ENCODE results near the gene OSBPL1A. TPM values are rescaled to one million over a fixed set of nuclear protein-coding genes. Genes with fewer than 3 reads are reported as not detected.

Gene OSBPL1A
- total RNA-seq, 4 donors from 2014 or later: 81.4 to 109 (median 99.3) TPM

DNA sequence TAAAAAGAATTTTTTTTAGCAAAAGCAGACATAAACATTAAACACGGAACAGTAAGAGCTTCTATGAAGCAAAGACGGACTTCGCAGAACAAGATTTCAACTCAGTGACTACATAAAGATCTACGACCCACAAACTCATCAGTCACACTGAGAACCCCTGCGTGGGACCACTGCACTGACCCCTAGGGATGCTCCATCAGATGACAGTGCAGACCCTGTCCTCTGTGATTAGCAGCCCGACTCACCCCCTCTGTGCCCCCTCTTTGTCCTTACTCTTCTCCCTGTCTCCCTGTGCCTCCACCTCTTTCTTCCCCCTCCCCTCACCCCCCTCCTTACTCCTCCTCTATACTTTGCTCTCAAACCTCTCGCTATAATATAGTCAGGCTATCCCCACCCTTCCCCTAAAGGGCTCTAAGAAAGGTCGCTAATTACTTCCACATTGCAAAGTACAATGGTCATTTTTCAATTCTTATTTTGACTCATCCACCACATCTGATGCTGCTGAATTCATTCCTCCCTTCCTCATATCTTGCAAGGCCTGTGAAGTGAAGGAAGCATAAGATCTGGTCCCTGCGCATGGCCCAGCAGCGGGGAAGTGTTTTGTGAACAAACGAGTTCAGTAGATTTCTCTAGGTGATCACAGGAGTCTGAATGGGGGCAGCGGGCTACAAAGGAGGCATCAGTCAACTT lies 169.5 kb downstream of the OSBPL1A start:
- Histone ChIP-seq H3K36me3 (peaks cover 0 to 10% (median 0%) of the 10 kb centered on the region in 3 donors), H3K4me3 (no peak overlapping the region), H3K27me3 (no peaks in the 10 kb centered on the region), H3K4me1 (peaks cover 0 to 30% (median 0%) of the 10 kb centered on the region in 4 donors), H3K9me3 (no peaks in the 10 kb centered on the region), H3K27ac (no peak overlapping the region)
- WGBS, 2 donors: 68 to 80% methylated on average over 12 of the region's 12 CpGs
- TF ChIP-seq EP300 (IDR thresholded peaks at IDR 0.05): no peak
- TF ChIP-seq POLR2A (IDR thresholded peaks at IDR 0.05): no peak
- TF ChIP-seq, protein P1, sequence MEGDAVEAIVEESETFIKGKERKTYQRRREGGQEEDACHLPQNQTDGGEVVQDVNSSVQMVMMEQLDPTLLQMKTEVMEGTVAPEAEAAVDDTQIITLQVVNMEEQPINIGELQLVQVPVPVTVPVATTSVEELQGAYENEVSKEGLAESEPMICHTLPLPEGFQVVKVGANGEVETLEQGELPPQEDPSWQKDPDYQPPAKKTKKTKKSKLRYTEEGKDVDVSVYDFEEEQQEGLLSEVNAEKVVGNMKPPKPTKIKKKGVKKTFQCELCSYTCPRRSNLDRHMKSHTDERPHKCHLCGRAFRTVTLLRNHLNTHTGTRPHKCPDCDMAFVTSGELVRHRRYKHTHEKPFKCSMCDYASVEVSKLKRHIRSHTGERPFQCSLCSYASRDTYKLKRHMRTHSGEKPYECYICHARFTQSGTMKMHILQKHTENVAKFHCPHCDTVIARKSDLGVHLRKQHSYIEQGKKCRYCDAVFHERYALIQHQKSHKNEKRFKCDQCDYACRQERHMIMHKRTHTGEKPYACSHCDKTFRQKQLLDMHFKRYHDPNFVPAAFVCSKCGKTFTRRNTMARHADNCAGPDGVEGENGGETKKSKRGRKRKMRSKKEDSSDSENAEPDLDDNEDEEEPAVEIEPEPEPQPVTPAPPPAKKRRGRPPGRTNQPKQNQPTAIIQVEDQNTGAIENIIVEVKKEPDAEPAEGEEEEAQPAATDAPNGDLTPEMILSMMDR (IDR thresholded peaks at IDR 0.05): no peak
- no peak for DNase-seq (ENCODE audit: low spot score in 2 of 2)

DNA sequence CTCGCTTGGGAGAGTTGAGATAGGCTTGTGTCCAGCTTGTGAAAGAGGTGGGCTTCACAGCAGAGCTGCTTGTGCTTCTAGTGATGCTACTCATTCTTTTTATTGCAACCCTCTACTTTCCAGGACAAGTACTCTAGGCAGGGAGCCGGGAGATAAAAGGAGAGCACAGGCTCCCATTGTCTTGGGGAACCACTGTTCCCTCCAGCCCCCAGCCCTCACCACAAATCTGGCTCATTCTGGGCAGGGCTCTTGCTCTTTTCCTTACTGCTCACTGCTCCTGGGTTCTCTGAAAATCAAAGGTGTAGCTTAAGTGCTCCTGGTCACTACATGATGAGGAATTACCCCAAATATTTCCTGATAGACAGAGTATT lies 177.3 kb downstream of the OSBPL1A start:
- WGBS, 2 donors: 68 to 79% methylated on average over 2 of the region's 2 CpGs
- no peaks in the 10 kb centered on the region for H3K9me3 ChIP-seq
- no peak overlapping the region for H3K27ac ChIP-seq
- peaks cover 0 to 20% (median 2%) of the 10 kb centered on the region in 4 donors for H3K4me1 ChIP-seq
- no peak overlapping the region for H3K4me3 ChIP-seq
- no peak for DNase-seq (ENCODE audit: low spot score in 2 of 2)
- peaks cover 0 to 12% (median 0%) of the 10 kb centered on the region in 3 donors for H3K36me3 ChIP-seq
- TF ChIP-seq, protein P1 (IDR thresholded peaks at IDR 0.05): no peak
- TF ChIP-seq EP300 (IDR thresholded peaks at IDR 0.05) (no peak), POLR2A (IDR thresholded peaks at IDR 0.05) (no peak)
- H3K27me3 ChIP-seq: no peaks in the 10 kb centered on the region

DNA sequence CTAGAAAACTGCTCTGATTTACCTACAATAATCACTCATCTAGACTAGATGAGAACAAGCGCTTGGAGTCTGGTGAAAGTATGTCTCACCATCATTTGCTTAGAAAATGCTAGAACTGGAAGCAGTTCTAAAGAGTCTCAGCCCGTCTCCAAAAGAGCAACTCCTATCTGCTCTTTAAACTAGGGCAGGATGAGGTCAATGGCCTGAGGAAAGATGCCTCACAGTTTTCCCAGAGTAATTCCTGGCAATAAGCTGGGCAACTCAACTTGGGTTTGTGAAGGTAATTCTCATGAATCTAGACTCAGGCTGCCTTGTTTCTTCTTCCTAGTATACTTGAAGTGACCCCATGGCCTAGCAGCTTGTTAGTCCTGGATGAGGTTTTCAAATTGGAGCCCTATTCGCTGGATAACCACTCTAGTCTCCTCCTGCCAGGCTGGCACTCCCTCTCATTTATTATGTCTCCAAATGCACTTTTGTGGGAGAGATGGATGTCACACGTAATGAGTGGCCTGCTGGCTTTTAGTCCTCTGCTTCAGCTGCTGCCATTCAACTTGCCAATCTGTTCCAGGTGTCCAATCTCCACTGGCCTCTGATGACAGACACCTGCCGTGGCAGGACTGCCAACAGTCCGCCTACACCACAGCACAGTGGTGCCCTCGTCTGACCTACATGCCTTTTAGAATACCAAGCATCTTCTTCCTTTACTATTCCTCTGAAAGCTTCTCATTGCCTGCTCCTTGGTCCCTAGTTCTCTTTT lies 177.9 kb downstream of the OSBPL1A start:
- Histone ChIP-seq H3K36me3 (peaks cover 0 to 9% (median 0%) of the 10 kb centered on the region in 3 donors), H3K27me3 (no peaks in the 10 kb centered on the region), H3K27ac (no peak overlapping the region), H3K4me3 (no peak overlapping the region), H3K4me1 (peaks cover 0 to 25% (median 8%) of the 10 kb centered on the region in 4 donors), H3K9me3 (no peaks in the 10 kb centered on the region)
- DNase-seq (ENCODE audit: low spot score in 2 of 2): no peak
- no peak for TF ChIP-seq EP300 (IDR thresholded peaks at IDR 0.05)
- no peak for TF ChIP-seq POLR2A (IDR thresholded peaks at IDR 0.05)
- TF ChIP-seq, protein P1 (IDR thresholded peaks at IDR 0.05): no peak
- 85 to 88% methylated on average over 7 of the region's 7 CpGs for WGBS, 2 donors

DNA sequence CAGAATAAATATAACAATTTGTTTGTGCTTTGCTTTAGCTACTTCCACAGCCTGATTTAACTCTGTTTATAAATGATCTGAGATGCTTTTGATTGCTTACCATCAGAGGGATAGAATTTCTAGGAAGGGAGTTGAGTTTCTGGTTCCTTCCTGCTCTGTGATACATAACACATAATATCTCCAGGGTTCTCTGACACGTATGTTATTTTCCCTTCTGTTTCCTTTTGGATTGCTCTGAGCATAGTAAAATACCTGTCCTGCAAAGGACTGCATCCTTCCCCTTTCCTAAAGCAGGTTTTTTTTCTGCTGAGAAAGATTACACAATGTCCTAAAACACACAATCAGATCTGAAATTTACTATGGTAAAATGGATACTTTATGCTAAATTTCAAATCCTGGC lies 182.7 kb downstream of the OSBPL1A start:
- Histone ChIP-seq H3K4me3 (no peak overlapping the region), H3K27me3 (no peaks in the 10 kb centered on the region), H3K27ac (peak overlapping the region in 2 of 4 donors; percentile 3 to 8), H3K9me3 (no peaks in the 10 kb centered on the region), H3K4me1 (peaks cover 0 to 36% (median 13%) of the 10 kb centered on the region in 4 donors), H3K36me3 (no peaks in the 10 kb centered on the region)
- TF ChIP-seq POLR2A (IDR thresholded peaks at IDR 0.05): no peak
- TF ChIP-seq EP300 (IDR thresholded peaks at IDR 0.05): no peak
- TF ChIP-seq, protein P1 (IDR thresholded peaks at IDR 0.05): no peak
- 32 to 57% methylated on average over 1 of the region's 1 CpG for WGBS, 2 donors
- no peak for DNase-seq (ENCODE audit: low spot score in 2 of 2)

DNA sequence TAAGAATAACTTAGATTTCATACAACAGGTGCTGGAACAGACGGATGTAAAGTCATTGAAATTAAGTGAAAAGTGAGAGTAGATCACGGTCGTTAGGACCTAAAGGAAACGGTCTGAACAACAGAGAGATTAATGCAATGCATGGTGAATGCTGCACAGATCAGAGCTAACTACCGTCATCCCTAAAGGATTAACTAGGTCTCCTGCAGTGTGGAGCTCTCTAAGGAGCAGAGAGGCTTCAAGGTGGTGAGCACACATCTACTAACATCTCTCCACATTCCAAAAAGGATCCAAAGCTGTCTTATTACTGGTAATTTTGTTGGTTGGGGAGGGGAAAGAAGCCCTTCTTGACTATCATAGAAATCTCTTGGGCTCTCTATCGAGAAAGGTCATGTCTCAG lies 183.5 kb downstream of the OSBPL1A start:
- 82 to 91% methylated on average over 6 of the region's 6 CpGs for WGBS, 2 donors
- TF ChIP-seq, protein P1 (IDR thresholded peaks at IDR 0.05): no peak
- TF ChIP-seq EP300 (IDR thresholded peaks at IDR 0.05): no peak
- TF ChIP-seq POLR2A (IDR thresholded peaks at IDR 0.05): no peak
- DNase-seq (ENCODE audit: low spot score in 2 of 2): no peak
- H3K36me3 ChIP-seq: no peaks in the 10 kb centered on the region
- H3K4me3 ChIP-seq: no peak overlapping the region
- H3K9me3 ChIP-seq: no peaks in the 10 kb centered on the region
- no peaks in the 10 kb centered on the region for H3K27me3 ChIP-seq
- peaks cover 0 to 33% (median 13%) of the 10 kb centered on the region in 4 donors for H3K4me1 ChIP-seq
- H3K27ac ChIP-seq: peak overlapping the region in 2 of 4 donors; percentile 3 to 8
